ENCODE data around the gene HLA-DQB1. TPM values are rescaled to one million over a fixed set of nuclear protein-coding genes. Genes with fewer than 3 reads are reported as not detected.
"Not testable (repeated sequence)": the region's sequence is repeated elsewhere in the genome, so short reads cannot be mapped to it uniquely, and the experiment has no call there.

Gene HLA-DQB1
- total RNA-seq, 1 donor: under 0.01 TPM

GRCh38 chr6:32679492-32679891, 13.0 kb upstream of the HLA-DQB1 start:
- no peaks in the 10 kb centered on the region for H3K9me3 ChIP-seq (ENCODE audit: low read depth, low read length)
- DNase-seq (ENCODE audit: insufficient read length, low spot score, missing footprints): no peak
- no peak overlapping the region for H3K4me2 ChIP-seq (ENCODE audit: insufficient read depth, low read length)
- no peaks in the 10 kb centered on the region for H3K36me3 ChIP-seq (ENCODE audit: insufficient read depth, low read length)
- H2AFZ ChIP-seq (ENCODE audit: low read length): no peak overlapping the region
- no peaks in the 10 kb centered on the region for H3K27me3 ChIP-seq (ENCODE audit: insufficient read depth, low read length)
- no peaks in the 10 kb centered on the region for H3K4me1 ChIP-seq (ENCODE audit: insufficient read depth, low read length)
- H3K27ac ChIP-seq (ENCODE audit: low read depth, low read length): no peak overlapping the region
- no peak for TF ChIP-seq CTCF (IDR thresholded peaks at IDR 0.05; ENCODE audit: extremely low read depth, low read depth, low read length)
- H3K4me3 ChIP-seq (ENCODE audit: insufficient read depth, low read length): no peak overlapping the region
- no peaks in the 10 kb centered on the region for H4K20me1 ChIP-seq (ENCODE audit: insufficient read depth, low read length)
- H3K79me2 ChIP-seq (ENCODE audit: insufficient read depth, low read length): no peaks in the 10 kb centered on the region

DNA sequence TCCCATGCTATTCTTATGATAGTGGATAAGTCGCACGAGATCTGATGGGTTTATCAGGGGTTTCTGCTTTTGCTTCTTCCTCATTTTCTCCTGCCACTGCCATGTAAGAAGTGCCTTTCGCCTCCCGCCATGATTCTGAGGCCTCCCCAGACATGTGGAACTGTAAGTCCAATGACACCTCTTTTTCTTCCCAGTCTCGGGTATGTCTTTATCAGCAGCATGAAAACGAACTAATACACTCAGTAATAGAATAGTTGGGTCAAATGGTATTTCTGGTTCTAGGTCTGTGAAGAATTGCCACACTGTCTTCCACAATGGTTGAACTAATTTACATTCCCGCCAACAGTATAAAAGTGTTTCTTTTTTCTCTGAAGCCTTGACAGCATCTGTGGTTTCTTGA, 7.7 kb upstream of the HLA-DQB1 start:
- not testable (repeated sequence) for H3K4me2 ChIP-seq (ENCODE audit: insufficient read depth, low read length); H4K20me1 ChIP-seq (ENCODE audit: insufficient read depth, low read length); H3K9me3 ChIP-seq (ENCODE audit: low read depth, low read length); H3K4me1 ChIP-seq (ENCODE audit: insufficient read depth, low read length); H3K27ac ChIP-seq (ENCODE audit: low read depth, low read length); H3K27me3 ChIP-seq (ENCODE audit: insufficient read depth, low read length); DNase-seq (ENCODE audit: insufficient read length, low spot score, missing footprints); H2AFZ ChIP-seq (ENCODE audit: low read length); H3K79me2 ChIP-seq (ENCODE audit: insufficient read depth, low read length); H3K36me3 ChIP-seq (ENCODE audit: insufficient read depth, low read length); H3K4me3 ChIP-seq (ENCODE audit: insufficient read depth, low read length)

GRCh38 chr6:32671908-32672307, 5.5 kb upstream of the HLA-DQB1 start:
- not testable (repeated sequence) for H3K36me3 ChIP-seq (ENCODE audit: insufficient read depth, low read length); H3K27ac ChIP-seq (ENCODE audit: low read depth, low read length); H3K4me3 ChIP-seq (ENCODE audit: insufficient read depth, low read length); H2AFZ ChIP-seq (ENCODE audit: low read length); DNase-seq (ENCODE audit: insufficient read length, low spot score, missing footprints); H3K27me3 ChIP-seq (ENCODE audit: insufficient read depth, low read length); H3K9me3 ChIP-seq (ENCODE audit: low read depth, low read length); H3K79me2 ChIP-seq (ENCODE audit: insufficient read depth, low read length); H4K20me1 ChIP-seq (ENCODE audit: insufficient read depth, low read length); H3K4me1 ChIP-seq (ENCODE audit: insufficient read depth, low read length); H3K4me2 ChIP-seq (ENCODE audit: insufficient read depth, low read length)

GRCh38 chr6:32669893-32670292, 3.4 kb upstream of the HLA-DQB1 start:
- TF ChIP-seq CTCF (IDR thresholded peaks at IDR 0.05; ENCODE audit: extremely low read depth, low read depth, low read length): no peak
- no peaks in the 10 kb centered on the region for H4K20me1 ChIP-seq (ENCODE audit: insufficient read depth, low read length)
- no peak overlapping the region for H3K4me2 ChIP-seq (ENCODE audit: insufficient read depth, low read length)
- H3K27ac ChIP-seq (ENCODE audit: low read depth, low read length): no peak overlapping the region
- peaks cover 7% of the 10 kb centered on the region for H3K27me3 ChIP-seq (ENCODE audit: insufficient read depth, low read length)
- H3K79me2 ChIP-seq (ENCODE audit: insufficient read depth, low read length): no peaks in the 10 kb centered on the region
- H2AFZ ChIP-seq (ENCODE audit: low read length): no peak overlapping the region
- H3K36me3 ChIP-seq (ENCODE audit: insufficient read depth, low read length): no peaks in the 10 kb centered on the region
- no peaks in the 10 kb centered on the region for H3K4me1 ChIP-seq (ENCODE audit: insufficient read depth, low read length)
- no peak for DNase-seq (ENCODE audit: insufficient read length, low spot score, missing footprints)
- no peak overlapping the region for H3K4me3 ChIP-seq (ENCODE audit: insufficient read depth, low read length)
- no peaks in the 10 kb centered on the region for H3K9me3 ChIP-seq (ENCODE audit: low read depth, low read length)

- no peak overlapping the region for H3K4me2 ChIP-seq (ENCODE audit: insufficient read depth, low read length)
- no peak for DNase-seq (ENCODE audit: insufficient read length, low spot score, missing footprints)
- H3K27me3 ChIP-seq (ENCODE audit: insufficient read depth, low read length): peaks cover 7% of the 10 kb centered on the region
- H3K27ac ChIP-seq (ENCODE audit: low read depth, low read length): no peak overlapping the region
- no peak overlapping the region for H2AFZ ChIP-seq (ENCODE audit: low read length)
- H4K20me1 ChIP-seq (ENCODE audit: insufficient read depth, low read length): no peaks in the 10 kb centered on the region
- no peak overlapping the region for H3K4me3 ChIP-seq (ENCODE audit: insufficient read depth, low read length)
- H3K79me2 ChIP-seq (ENCODE audit: insufficient read depth, low read length): no peaks in the 10 kb centered on the region
- no peaks in the 10 kb centered on the region for H3K4me1 ChIP-seq (ENCODE audit: insufficient read depth, low read length)
- no peaks in the 10 kb centered on the region for H3K9me3 ChIP-seq (ENCODE audit: low read depth, low read length)
- no peak for TF ChIP-seq CTCF (IDR thresholded peaks at IDR 0.05; ENCODE audit: extremely low read depth, low read depth, low read length)
- H3K36me3 ChIP-seq (ENCODE audit: insufficient read depth, low read length): no peaks in the 10 kb centered on the region
Measured at GRCh38 chr6:32669240-32669639, 2.8 kb upstream of the HLA-DQB1 start.
